C4-2B (cell line): ENCODE measurements around the gene LRRC8B.

Experiments
- CTCF ChIP-seq: fragments of 450-650 bp; conservative IDR thresholded peaks from 2 replicates; pipeline ENCODE4 v1.5.1; 2017; ENCODE audit warnings: mild to moderate bottlenecking
- ZFX ChIP-seq: fragments of 450-650 bp; IDR thresholded peaks from 2 replicates; pipeline ENCODE4 v1.6.1; 2017

GRCh38 chr1:89624715-89625323 lies 100.2 kb downstream of the LRRC8B start:
- no peak for TF ChIP-seq CTCF
- no peak for TF ChIP-seq ZFX
